ENCODE results near the gene CNIH4.
"Not testable (repeated sequence)": the region's sequence is repeated elsewhere in the genome, so short reads cannot be mapped to it uniquely, and the experiment has no call there.

The CNIH4 gene

DNA sequence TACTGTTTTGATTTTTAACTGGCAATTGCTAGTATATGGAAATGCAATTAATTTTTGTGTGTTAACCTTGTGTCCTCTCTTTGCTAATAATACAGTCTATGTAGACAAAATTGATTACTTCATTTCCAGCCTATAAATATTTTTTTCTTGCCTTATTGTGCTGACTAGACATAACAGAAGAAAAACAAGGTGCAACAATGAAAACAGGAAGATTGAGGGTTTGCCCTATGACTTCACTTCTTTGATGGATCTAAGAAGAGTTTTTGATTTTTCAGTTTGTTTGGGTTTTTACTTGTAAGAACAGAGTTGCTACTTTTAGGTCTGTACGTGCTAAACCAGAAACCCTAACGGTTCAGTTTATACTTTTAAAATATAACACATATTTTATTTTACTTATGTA lies 8.5 kb upstream of the CNIH4 start:
- DNase-seq (ENCODE audit: low spot score): no peak

DNA sequence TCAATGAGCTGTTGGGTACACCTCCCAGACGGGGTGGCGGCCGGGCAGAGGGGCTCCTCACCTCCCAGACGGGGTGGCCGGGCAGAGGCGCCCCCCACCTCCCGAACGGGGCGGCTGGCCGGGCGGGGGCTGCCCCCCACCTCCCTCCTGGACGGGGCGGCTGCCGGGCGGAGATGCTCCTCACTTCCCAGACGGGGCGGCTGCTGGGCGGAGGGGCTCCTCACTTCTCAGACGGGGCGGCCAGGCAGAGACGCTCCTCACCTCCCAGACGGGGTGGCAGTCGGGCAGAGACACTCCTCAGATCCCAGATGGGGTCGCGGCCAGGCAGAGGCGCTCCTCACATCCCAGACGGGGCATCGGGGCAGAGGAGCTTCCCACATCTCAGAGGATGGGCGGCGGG lies 7.0 kb upstream of the CNIH4 start:
- not testable (repeated sequence) for DNase-seq (ENCODE audit: low spot score)

DNA sequence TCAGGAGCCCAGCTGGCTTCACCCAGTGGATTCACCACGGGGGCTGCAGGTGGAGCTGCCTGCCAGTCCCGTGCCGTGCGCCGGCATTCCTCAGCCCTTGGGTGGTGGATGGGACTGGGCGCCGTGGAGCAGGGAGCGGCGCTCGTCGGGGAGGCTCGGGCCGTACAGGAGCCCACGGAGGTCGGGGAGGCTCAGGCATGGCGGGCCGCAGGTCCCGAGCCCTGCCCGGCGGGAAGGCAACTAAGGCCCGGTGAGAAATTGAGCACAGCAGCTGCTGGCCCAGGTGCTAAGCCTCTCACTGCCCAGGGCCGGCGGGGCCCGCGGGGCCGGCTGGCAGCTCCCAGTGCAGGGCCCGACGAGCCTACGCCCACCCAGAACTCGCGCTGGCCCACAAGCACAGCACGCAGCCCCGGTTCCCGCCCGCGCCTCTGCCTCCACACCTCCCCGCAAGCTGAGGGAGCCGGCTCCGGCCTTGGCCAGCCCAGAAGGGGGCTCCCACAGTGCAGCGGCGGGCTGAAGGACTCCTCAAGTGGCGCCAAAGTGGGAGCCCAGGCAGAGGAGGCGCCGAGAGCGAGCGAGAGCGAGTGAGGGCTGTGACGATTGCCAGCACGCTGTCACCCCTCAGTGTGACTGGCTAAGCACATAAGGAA lies 4.1 kb upstream of the CNIH4 start:
- not testable (repeated sequence) for DNase-seq (ENCODE audit: low spot score)

DNA sequence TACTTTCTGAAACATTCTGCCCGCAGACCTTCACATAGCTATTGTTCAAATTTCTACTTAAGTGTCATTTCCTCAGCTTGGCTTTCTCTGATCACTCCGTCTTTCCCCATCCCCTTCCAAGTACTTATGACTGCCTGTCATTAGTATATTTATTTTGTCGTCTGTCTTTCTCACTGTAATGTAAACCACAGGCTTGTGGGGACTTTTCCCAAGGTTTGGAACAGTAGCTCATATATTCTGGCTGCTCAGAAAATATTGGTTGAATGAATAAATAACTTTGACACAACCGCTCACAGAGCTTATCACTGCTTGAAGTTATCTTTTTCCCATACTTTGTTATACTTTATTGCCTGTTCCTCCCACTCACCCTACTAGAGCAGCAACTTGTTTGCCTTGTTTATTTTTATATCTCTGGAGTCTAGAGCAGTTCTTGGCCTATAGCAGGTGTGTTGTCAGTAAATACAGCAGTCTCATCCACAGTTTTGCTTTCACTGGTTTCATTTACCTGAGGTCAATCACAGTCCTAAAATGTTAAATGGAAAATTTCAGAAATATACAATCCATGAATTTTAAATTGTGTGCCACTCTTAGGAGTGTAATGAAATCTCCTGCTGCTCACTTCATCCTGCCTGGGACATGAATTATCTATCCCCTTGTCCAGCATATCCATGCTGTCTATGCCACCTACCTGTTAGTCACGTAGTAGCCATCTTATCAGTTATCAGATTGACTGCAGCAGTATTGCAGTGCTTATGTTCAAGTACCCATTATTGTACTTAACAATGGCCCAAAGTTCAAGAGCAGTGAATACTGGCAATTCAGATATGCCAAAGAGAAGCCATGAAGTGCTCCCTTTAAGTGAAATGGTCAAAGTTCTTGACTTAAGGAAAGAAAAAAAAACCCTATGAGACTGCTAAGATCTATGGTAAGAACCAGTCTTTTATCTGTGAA lies 2.4 kb upstream of the CNIH4 start:
- DNase-seq (ENCODE audit: low spot score): no peak

DNA sequence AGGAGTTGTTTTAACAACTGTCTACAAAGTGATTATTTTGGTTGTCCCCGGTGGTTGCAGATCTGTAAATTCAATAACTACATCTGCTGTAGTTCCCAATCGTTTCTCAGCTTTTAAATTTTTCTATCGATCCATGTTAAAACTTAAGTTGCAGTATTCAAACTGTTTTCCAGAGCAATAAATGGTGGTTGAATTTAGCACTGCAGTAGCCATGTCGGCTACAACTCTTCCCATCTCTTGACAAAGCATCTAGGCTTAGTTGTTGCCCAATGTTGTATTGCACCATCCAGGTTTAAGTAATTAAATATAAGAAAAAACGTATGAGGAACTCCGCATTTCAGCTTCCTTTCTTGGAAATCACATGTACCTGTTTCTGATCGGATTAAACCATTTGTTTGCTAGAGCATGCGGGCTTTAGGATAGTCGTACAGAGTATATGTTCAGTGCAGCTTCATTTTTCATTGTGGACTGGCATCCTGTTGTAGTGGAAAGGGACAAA lies 996 bp downstream of the CNIH4 start:
- DNase-seq (ENCODE audit: low spot score): no peak

DNA sequence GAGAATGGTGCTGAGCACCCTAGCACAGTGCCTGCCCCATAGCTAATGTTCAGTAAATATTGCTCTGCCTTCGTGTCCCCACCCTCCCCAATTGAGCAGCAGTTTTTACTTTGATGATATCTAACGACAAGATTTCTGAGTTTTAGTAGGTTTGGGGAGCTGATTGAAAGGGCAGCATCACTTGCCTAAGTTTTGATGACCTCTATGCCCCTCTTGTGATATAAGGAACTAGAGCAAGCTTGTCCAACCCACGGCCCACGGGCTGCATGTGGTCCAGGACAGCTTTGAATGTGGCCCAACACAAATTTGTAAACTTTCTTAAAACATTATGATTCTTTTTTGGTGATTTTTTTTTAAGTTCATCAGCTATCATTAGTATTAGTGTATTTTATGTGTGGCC lies 1.6 kb downstream of the CNIH4 start:
- DNase-seq (ENCODE audit: low spot score): no peak

DNA sequence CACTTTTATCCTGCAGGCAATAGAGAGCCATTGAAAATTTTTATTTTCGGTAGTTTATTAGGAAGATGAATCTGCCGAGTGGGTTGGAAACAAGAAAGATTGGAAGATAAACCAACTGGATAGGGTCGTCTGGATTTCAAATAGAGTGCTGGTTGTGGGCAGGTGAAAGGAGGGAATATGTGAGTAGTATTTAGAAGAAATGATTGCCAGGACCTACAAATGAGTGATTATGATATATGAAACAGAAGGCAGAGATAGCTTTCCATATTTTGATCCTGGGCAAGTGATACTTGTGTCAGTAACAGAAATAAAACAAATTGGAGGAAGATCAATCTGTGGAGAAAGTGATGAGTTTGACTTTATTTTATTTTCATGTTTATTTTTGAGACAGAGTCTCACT lies 2.5 kb downstream of the CNIH4 start:
- no peak for DNase-seq (ENCODE audit: low spot score)

DNA sequence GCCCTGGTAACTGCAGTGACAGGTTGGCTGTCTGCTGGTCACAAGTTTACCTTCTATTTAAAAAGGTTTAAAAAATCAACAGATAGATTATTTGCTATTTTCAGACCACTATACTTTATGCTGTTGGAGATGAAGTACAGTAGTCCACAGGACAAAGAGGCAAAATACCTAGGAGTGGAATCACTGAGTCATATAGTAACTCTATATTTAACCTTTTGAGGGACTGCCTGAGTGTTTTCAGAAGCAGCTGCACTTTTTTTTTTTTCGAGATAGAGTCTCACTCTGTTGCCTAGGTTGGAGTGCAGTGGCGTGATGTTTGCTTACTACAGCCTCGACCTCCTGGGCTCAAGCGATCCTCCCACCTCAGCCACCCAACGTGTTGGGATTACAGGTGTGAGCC lies 11.7 kb downstream of the CNIH4 start:
- DNase-seq (ENCODE audit: low spot score): no peak

DNA sequence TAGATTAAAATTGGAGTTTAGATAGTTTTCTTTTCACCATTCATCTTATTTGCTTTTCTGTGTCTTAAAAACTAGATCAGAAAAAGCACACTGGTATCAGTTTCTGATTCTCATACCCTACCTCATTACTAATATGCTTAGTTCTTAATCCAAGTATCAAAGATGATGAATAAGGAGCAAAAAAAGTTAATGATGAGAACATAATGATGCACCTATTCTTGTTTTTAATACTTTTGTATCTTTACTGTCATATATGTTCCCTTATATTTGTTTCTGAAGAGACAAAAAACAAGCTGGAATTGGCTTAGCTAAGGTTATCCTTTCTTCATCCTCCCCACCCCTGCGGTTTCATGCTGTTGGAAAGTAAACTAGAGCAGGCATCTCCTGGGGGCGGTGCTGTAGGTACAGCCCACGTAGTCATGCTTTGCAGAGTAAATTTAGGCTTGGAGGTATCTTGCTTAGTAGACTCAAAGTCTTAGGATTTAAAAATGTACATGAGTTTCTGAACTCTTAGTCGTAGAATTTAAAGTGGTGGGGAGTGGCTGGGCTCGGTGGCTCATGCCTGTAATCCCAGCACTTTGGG lies 16.4 kb downstream of the CNIH4 start:
- no peak for DNase-seq (ENCODE audit: low spot score)

DNA sequence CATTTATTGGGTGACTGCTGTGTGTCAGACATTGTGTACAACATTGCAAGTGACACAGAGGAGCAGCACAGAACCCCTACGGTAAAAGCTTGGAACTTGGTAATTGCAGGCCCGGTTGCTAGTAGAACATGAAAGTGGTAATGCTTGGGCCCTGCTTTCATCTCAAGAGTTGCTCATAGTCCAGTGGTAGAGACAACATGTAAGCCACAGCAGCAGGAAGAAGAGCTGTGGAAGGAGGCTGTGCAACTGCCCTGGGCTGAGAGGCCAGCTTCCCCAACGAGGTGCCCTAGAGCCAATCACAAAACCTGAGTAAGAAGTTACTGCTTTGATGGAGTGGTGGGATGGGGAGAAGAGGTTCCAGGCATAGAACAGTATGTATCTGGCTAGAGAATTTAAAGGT lies 18.4 kb downstream of the CNIH4 start:
- no peak for DNase-seq (ENCODE audit: low spot score)

DNA sequence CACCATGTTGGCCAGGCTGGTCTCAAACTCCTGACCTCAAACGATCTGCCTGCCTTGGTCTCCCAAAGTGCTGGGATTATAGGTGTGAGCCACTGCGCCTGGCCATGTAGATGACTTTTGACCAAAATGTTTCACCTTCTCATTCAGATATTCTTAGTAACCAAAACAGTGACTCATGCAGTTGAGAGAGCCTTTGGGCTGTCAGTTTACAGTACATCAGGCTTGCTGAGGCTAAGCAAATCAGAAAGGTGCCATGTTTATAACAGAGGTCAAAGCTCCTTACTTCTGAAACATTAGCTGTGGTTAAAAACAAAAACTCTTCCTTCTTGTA lies 21.0 kb downstream of the CNIH4 start:
- DNase-seq (ENCODE audit: low spot score): no peak

DNA sequence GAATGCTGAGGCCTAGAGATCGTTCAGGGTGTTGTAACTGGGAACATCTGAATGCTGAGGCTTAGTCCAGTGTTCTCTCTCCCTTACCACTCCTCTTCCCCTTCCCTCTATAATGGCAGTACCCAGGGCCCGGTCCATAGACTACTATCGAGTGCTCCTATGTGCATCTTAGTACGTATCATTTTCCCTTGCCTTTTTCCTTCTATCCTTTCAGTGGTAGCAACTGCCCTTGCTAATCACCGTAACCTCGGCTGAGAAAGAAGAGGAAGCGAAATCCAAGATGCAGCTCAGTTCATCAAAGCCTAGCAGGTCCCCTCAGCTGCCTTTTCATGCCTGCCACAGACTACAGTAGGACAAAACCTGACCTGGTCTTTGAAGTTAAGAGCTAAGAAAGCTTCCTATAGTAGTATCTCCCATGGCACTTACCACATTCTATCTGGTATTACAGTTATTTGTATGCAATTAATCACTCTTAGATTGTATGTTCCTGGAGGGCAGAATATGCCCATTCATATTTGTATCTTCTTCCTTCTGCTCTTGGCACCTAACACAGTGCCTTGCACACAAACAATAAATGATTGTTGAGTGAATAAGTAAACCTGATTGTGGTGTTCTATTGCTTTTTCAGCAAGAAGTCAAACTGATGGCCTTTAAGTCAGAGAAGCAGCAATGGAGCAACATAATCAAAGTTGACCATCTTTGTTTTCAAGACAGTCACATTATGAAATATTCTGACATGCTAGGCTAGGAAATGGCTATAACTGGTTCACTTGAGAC lies 22.4 kb downstream of the CNIH4 start:
- peak; percentile 35 for DNase-seq (ENCODE audit: low spot score)

DNA sequence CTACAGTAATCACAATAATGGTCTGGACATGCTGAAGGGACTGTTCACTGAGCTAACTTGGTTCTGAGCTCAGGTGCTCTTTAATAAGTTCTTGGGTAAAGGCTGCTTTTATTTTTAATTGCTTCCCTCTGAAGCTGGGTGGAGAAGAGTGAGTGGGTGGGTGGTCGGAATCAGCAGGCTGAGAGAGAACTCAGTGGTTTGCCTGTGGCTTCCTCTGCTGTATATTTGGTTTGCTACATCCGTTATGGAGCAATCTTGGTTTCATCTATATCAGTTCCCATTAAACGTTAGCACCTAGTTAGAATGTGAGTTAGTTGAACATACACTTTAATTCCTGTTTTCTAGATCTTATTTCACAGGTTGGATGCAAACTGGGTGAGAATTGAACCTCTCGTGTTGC lies 23.3 kb downstream of the CNIH4 start:
- peak; percentile 14 for DNase-seq (ENCODE audit: low spot score)

DNA sequence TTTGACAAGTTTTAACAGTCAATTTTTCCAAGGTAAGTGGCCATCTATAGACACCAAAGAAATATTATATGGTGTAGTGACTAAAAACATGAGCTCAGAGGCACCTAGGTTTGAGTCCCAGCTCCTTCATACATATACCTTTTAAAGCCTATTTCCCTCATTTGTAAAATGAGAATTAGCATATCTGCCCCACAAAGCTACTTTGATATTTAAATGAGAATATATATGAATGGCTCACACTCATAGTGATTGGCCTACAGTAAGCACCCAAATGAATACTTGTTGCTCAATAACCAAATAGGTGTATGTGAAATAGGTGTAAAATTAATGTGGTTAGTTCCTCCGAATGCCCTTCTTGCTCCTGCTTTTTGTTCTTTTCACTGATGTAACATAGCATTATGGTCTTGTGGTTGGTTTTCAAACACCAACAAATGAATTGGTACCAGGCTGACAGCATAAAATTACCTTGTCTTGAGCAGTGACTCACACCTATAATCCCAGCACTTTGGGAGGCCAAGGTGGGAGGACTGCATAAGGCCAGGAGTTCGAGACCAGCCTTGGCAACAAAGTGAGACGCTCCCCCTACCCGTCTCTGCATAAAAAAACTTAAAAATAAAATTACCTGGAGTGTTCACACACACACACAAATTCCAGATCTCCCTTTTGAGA lies 25.3 kb downstream of the CNIH4 start:
- no peak for DNase-seq (ENCODE audit: low spot score)

DNA sequence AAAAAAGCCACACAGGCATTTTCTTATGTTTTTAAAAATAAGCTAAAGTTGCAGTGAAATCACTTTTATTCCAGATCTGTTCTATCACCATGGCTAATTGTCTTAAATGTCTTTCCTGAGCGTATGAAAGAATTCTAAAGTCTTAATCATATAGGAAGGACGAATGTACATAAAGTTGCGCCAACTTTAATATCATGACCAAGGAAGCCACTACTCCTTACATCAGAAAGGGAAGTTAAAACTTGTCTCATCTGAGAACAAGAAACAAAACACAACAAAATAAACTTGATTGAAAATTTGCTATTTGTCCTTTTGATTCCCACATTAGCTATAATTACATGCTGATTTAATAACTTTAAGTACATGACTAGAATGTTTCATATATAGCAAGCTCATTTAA lies 26.5 kb downstream of the CNIH4 start:
- DNase-seq (ENCODE audit: low spot score): no peak

DNA sequence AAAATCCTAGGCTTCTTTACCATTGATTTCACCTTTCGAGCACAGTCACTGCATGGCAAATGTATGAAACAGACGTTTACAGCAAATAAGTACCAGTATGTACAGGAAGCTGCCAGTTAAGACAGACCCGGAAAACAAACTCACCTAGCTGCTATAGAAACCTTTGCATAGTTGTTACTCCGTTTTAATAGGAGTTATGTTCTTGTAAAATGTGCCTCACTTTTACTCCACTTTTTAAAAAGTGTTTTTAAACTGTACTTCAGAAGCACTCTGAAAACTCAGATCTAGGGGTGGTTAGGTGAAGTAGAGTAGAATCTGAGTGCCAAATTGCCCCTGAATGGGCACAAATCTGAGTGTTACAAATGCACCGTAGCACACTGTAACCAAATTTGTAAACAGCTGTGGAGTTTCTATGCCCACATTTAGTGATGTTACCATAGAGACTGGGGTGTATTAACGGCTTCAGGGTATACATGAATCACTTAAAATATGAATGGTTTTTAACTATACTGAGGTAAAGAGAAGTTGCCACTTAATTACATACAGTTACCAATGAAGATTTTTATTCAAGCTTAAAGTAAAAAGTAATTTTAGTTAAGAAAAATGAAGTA lies 30.7 kb downstream of the CNIH4 start:
- no peak for DNase-seq (ENCODE audit: low spot score)

DNA sequence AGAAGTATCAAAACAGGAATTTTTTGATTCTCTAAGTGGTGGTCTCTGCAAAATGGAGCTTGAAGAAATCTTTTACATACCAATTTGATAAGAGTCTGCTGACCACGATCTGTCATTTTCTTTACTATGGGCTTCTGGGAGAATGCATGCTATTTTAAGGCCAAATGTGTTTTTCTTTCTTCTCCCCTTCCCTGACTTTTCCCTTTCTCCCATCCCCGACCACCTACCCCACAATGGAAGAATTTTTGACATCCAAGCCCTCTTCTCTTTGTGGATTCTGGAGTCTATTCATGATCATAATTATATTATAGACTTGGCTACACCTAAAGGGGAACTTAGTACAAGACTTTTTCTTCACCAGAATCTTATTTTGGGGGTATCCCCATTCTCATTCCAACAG lies 31.3 kb downstream of the CNIH4 start:
- no peak for DNase-seq (ENCODE audit: low spot score)

DNA sequence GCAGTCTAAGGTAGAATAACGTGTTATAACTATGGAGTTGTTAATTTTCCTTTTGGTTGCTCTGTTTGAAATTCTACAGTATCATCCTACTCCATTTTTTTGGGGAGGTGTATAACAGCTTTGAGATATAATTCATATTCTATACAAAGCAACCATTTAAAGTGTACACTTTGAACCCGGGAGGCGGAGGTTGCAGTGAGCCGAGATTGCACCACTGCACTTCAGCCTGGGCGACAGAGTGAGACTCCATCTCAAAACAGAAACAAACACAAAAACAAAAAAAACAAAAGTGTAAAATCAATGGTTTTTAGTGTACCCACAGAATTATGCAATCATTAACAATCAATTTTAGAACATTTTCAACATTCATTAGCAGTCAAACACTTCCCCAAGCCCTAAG lies 33.8 kb downstream of the CNIH4 start:
- DNase-seq (ENCODE audit: low spot score): no peak

DNA sequence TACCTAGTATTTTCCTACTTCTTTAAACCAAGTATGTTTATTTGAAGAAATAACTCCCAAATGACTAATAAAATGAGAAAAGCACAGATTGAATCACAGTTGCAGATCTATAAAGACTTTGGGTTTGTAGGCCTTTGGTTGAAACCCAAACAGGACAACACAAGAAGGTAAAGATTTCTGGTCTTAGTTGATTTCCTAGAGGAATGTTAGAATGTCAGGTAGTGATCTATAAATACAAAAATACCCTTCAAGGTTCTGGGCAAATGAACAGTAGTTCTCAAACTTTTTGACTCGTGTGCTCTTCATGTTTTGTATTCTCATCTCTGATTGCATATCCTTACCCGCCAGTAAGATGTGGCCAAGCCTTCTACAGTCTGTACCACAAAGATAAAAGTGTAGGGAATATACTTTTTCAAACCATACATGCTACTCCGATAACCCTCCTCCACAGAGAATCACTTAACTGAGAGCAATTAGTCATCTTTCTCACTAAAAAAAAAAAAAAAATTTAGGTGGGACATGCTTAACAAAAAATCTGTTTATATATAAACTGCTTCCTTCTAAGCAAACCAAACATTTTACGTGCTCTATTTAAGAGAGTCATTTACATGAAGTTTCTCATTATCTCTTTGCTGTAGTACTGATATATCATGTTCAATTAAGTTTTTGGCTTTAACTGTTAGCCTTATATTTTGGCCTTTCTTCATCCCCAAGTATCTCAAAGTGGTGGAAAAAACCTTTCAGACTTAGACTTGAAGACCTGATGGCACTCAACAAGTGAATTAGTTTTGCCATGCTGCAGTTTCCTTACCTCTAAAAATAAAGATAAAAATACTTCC lies 36.0 kb downstream of the CNIH4 start:
- no peak for DNase-seq (ENCODE audit: low spot score)

DNA sequence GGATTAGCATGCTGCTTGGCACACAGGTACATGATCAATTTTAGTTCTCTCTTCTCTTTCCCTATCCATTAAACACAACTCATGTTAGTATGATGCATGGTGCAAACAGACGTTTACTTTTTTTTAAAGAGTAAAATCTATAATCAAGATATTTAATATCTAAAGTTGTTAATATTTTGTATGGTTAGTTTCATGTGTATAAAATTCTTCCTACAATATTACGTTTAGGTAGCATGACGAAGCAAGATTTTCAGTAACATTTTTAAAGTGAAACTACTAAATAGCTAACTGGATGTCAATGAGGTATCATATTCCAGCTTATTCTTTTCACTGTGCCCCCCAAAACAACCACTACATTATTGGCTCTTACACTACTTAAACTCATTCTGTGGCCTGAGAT lies 36.6 kb downstream of the CNIH4 start:
- DNase-seq (ENCODE audit: low spot score): no peak

Measured in germinal center (tissue), 1 donor.